ENCODE results near the gene LRP8.

Gene LRP8

DNA sequence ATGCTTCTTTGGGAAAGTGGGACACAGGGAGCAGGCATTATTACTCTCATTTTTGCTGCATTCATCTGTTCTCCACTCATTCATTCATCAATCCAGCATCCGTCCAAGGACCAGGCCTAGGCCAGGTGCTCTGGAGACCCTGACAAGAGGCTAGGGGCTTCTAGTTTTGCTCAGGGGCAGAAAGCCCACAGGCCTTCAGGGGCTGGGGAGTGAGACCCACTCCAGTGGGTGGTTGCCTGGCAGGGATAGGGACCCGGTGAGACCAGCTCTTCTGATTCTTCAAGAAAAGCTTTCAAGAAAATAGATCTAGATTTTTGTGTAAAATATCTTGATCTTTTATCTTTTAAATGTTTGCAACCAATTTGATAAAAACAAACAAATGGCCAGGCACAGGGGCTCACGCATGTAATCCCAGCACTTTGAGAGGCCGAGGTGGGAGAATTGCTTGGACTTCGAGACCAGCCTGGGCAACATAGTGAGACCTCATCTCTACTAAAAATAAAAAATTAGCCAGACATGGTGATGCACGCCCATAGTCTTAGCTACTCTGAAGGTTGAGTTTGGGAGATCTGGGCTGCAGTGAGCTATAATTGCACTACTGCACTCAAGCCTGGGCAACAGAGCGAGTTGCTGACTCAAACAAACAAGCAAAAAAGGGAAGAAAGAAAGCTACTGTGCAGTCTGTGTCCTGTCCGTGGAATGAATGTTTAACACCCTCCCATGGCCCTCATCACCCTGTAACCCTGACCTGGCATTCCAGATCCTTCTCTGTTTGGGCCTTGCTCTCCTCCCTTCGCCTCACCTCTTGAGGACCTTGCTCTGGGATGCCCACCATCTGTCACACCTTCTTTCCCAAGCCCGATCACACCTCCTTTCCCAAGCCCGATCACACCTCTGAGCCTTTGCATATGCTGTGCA, 17.3 kb upstream of the LRP8 start:
- no peak for DNase-seq (ENCODE audit: low read depth)
- no peak overlapping the region for H3K4me3 ChIP-seq (ENCODE audit: low read depth, low read length)
- TF ChIP-seq, protein P1, sequence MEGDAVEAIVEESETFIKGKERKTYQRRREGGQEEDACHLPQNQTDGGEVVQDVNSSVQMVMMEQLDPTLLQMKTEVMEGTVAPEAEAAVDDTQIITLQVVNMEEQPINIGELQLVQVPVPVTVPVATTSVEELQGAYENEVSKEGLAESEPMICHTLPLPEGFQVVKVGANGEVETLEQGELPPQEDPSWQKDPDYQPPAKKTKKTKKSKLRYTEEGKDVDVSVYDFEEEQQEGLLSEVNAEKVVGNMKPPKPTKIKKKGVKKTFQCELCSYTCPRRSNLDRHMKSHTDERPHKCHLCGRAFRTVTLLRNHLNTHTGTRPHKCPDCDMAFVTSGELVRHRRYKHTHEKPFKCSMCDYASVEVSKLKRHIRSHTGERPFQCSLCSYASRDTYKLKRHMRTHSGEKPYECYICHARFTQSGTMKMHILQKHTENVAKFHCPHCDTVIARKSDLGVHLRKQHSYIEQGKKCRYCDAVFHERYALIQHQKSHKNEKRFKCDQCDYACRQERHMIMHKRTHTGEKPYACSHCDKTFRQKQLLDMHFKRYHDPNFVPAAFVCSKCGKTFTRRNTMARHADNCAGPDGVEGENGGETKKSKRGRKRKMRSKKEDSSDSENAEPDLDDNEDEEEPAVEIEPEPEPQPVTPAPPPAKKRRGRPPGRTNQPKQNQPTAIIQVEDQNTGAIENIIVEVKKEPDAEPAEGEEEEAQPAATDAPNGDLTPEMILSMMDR (conservative IDR thresholded peaks at IDR 0.05; ENCODE audit: low read depth, low read length) = no peak

DNA sequence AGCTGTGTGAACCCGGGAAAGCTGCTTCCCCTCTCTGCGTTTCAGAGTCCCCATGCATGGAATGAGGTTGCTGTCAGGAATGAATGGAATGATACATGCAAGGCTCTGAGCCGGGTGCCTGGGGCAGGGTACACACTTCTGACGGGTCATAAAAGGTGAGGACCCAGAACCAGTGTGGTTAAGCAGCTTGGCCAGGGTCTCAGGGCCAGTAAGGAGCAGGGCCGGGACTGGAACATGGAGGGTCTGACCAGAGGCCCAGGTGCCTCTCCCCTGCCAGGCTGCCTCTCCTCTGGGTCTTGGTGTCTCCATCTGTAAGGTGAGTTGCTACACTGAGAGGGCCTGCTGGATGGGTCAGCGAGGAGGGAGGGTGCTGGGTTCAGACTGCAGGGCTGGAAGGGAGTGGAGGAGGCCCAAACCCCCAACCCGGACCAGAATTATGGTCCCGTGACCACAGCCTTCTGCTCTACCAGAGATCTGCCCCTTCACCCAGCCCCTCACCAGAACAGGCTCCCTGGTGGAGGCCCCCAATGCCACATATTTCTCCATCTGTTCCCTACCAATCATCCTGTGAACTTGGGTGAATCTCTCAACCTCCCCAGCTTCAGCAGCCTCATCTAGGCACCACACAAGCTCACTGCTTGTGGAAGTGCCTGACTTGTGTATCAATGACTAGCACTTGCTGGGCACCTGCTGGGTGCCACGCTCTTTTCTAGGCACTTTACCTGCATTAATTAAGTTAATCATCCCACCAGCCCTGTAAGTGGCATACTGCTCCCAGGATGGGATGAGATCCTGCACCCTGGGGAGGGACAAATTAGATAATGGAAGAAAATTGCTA, 16.2 kb upstream of the LRP8 start:
- TF ChIP-seq, protein P1 (conservative IDR thresholded peaks at IDR 0.05; ENCODE audit: low read depth, low read length) = no peak
- no peak overlapping the region for H3K4me3 ChIP-seq (ENCODE audit: low read depth, low read length)
- DNase-seq (ENCODE audit: low read depth) = peak; percentile 25

DNA sequence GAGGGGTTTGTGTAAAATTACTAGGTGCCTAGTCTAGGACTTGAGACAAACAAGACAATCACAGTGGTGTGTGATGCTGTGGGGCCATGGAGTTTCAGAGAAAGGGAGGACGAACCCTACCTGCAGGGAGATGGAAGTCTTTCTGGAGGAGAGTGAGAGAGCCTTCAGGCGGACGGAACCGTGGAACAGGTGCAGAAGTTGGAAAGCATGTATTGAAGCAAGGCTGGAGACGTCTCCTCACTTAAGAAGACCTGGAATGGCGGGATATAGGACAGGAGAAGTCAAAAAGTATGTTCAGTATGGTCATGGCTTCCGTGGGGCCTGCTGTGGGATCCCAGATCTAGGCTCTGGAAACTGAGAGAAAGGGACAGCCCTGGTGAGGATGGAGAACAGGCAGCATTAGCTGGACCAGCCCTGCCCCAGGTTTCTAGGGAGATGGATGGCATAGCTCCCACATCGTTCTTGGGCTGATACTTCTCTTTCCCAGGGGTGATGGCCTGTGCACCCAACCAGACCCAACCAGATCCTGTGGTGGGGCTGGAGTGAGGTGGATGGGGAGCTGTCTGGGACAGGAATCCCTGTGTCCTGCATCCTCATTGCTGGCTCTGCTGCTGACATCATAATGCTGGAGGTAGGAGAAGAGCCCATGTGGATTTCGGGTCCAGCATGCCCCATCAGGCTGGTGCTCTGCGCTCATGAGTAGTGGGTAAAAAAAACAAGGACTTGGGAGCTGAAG, 15.0 kb upstream of the LRP8 start:
- DNase-seq (ENCODE audit: low read depth) = no peak
- H3K4me3 ChIP-seq (ENCODE audit: low read depth, low read length) = no peak overlapping the region

DNA sequence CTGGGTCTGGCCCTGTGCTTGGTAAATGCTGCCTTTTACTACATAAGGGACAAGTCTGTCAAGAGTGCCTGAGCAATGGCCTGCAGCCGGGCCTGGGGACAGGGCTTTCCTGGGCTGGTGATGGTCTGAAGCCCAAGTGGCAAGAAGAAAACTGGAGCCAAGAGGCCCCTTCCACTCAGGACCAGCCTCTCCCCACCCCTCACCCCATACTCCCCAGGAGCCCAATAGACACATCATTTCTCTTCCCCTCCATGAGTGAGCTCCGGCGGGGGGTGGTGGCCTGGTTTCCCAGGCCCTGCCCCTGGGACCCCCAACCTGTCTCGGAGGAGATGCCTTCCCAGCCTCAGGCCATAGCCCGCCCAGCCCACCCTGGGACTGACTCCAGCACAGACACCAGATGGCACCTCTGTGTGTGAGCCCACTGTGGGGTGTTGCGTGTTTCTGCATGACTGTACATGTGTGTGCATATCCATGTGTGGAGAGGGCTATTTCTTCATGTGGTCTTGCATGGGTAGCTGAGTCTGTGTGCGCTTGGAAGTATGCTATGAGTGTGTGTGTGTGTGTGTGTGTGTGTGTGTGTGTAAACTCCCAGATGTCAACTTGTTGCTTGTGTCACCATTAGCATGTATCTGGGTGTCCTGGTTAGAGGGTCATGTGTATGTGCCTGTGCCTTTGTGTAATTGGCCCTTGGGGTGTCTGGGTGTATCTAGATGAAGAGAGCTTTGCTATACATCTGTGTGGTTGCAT, 14.3 kb upstream of the LRP8 start:
- TF ChIP-seq, protein P1 (conservative IDR thresholded peaks at IDR 0.05; ENCODE audit: low read depth, low read length) = no peak

More for the DNA sequence above, 15.0 kb upstream of the LRP8 start:
- TF ChIP-seq, protein P1 (conservative IDR thresholded peaks at IDR 0.05; ENCODE audit: low read depth, low read length) = no peak

DNA sequence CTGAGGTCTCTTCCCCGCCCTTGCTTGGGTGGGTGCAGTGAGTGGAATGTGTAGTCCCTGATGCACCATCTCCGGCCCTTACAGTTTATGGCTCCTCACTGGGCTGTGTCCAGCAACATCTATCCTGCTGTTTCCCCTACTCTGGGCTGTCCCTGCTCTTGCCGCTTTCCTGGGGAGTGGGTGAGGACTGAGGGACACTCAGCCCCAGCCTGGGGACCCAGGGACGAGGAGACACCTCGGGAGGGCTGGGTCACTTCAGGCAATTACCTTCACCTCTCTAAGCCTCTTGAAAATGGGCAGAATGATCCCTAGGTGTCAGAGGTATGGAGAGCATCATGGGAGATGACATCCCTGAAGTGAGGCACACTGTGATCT, 13.6 kb upstream of the LRP8 start:
- TF ChIP-seq, protein P1 (conservative IDR thresholded peaks at IDR 0.05; ENCODE audit: low read depth, low read length) = no peak
- no peak for DNase-seq (ENCODE audit: low read depth)
- no peak overlapping the region for H3K4me3 ChIP-seq (ENCODE audit: low read depth, low read length)

More for the DNA sequence above, 14.3 kb upstream of the LRP8 start:
- no peak overlapping the region for H3K4me3 ChIP-seq (ENCODE audit: low read depth, low read length)
- DNase-seq (ENCODE audit: low read depth) = no peak
